Measurements from ENCODE around the gene PRODH. TPM values are rescaled to one million over a fixed set of nuclear protein-coding genes. Genes with fewer than 3 reads are reported as not detected.
"Not testable (repeated sequence)": the region's sequence is repeated elsewhere in the genome, so short reads cannot be mapped to it uniquely, and the experiment has no call there.

PRODH gene
- total RNA-seq, 2 donors from 2014 or later: 3.1 to 11.5 TPM

GRCh38 chr22:18968011-18968749, 32.1 kb upstream of the PRODH start:
- Histone ChIP-seq H3K27me3 (replicated peaks; ENCODE audit: insufficient read depth) (no peaks in the 10 kb centered on the region), H3K9me3 (no peaks in the 10 kb centered on the region), H3K4me3 (no peak overlapping the region), H3K4me1 (replicated peaks) (no peaks in the 10 kb centered on the region), H3K27ac (no peak overlapping the region), H3K36me3 (no peaks in the 10 kb centered on the region)
- WGBS: 40% methylated on average over 18 of the region's 20 CpGs
- no peak for DNase-seq (ENCODE audit: low spot score)
- TF ChIP-seq CTCF (IDR thresholded peaks at IDR 0.05): no peak
- TF ChIP-seq POLR2A (IDR thresholded peaks at IDR 0.05): no peak
- no peak for TF ChIP-seq POLR2AphosphoS5 (IDR thresholded peaks at IDR 0.05)
- intact Hi-C loops (cut with DNase I): no loop called here

- H3K36me3 ChIP-seq; H3K9me3 ChIP-seq; H3K27ac ChIP-seq; H3K27me3 ChIP-seq (replicated peaks; ENCODE audit: insufficient read depth); H3K4me1 ChIP-seq (replicated peaks); DNase-seq (ENCODE audit: low spot score); intact Hi-C loops (cut with DNase I); H3K4me3 ChIP-seq: not testable (repeated sequence)
- WGBS: 67% methylated on average over 14 of the region's 14 CpGs
These were observed 31.4 kb upstream of the PRODH start for GRCh38 chr22:18967391-18968010.

GRCh38 chr22:18966748-18967147, 30.7 kb upstream of the PRODH start:
- no peak overlapping the region for H3K27ac ChIP-seq
- TF ChIP-seq POLR2AphosphoS5 (IDR thresholded peaks at IDR 0.05): no peak
- no peak for TF ChIP-seq POLR2A (IDR thresholded peaks at IDR 0.05)
- no peak for TF ChIP-seq CTCF (IDR thresholded peaks at IDR 0.05)
- intact Hi-C loops (cut with DNase I): no loop called here
- no peaks in the 10 kb centered on the region for H3K27me3 ChIP-seq (replicated peaks; ENCODE audit: insufficient read depth)
- H3K9me3 ChIP-seq: no peaks in the 10 kb centered on the region
- DNase-seq (ENCODE audit: low spot score): no peak
- WGBS: 62% methylated on average over 6 of the region's 7 CpGs
- H3K36me3 ChIP-seq: no peaks in the 10 kb centered on the region
- H3K4me1 ChIP-seq (replicated peaks): no peaks in the 10 kb centered on the region
- H3K4me3 ChIP-seq: no peak overlapping the region

- DNase-seq (ENCODE audit: low spot score): no peak
- intact Hi-C loops (cut with DNase I): no loop called here
- Histone ChIP-seq H3K36me3 (no peaks in the 10 kb centered on the region), H3K27ac (no peak overlapping the region), H3K27me3 (replicated peaks; ENCODE audit: insufficient read depth) (no peaks in the 10 kb centered on the region), H3K4me3 (no peak overlapping the region), H3K4me1 (replicated peaks) (no peaks in the 10 kb centered on the region), H3K9me3 (no peaks in the 10 kb centered on the region)
- WGBS: 71% methylated on average over 13 of the region's 14 CpGs
- no peak for TF ChIP-seq POLR2A (IDR thresholded peaks at IDR 0.05)
- no peak for TF ChIP-seq CTCF (IDR thresholded peaks at IDR 0.05)
- no peak for TF ChIP-seq POLR2AphosphoS5 (IDR thresholded peaks at IDR 0.05)
These were observed 29.7 kb upstream of the PRODH start for GRCh38 chr22:18965526-18966421.

- H3K4me3 ChIP-seq; H3K36me3 ChIP-seq; H3K4me1 ChIP-seq (replicated peaks); H3K9me3 ChIP-seq; H3K27me3 ChIP-seq (replicated peaks; ENCODE audit: insufficient read depth); DNase-seq (ENCODE audit: low spot score); intact Hi-C loops (cut with DNase I); H3K27ac ChIP-seq: not testable (repeated sequence)
- WGBS: 79% methylated on average over 15 of the region's 19 CpGs
These were observed 28.6 kb upstream of the PRODH start for GRCh38 chr22:18964501-18965265.

GRCh38 chr22:18964051-18964450, 28.0 kb upstream of the PRODH start:
- H3K4me1 ChIP-seq (replicated peaks); H3K27me3 ChIP-seq (replicated peaks; ENCODE audit: insufficient read depth); H3K36me3 ChIP-seq; intact Hi-C loops (cut with DNase I); H3K27ac ChIP-seq; H3K9me3 ChIP-seq; DNase-seq (ENCODE audit: low spot score); H3K4me3 ChIP-seq: not testable (repeated sequence)
- WGBS: 78% methylated on average over 10 of the region's 10 CpGs

Data from prostate gland (tissue), 2 donors.